Measurements from ENCODE around the gene TSHZ2.

DNA sequence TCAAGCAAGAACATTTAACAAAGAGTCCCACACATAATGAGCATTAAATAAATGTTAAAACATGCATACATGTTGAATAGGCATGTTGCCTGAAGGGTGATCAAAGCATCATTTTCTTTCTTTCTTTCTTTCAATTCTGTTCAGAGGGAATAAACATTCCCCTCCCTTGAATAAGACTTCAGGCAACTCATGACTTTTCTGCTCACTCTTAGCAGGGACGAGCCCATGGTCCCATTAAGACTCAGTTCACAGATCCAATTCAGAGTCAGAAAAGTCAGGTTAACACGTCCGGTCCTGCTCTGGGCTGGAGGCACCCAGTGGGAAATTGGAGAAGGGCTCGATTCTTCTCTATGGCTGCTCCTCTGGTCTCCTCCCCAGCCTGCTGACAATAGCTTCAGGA lies 439.7 kb downstream of the TSHZ2 start:
- TF ChIP-seq ZNF274 (IDR thresholded peaks at IDR 0.05; ENCODE audit: low read depth, low read length) (no peak), YY1 (IDR thresholded peaks at IDR 0.05; ENCODE audit: insufficient read depth, insufficient read length) (no peak), SUZ12 (IDR thresholded peaks at IDR 0.05; ENCODE audit: extremely low read depth, insufficient read depth, insufficient read length) (no peak)

Data from NT2/D1 (cell line).